Measurements from ENCODE around the gene GFY.

Gene GFY

DNA sequence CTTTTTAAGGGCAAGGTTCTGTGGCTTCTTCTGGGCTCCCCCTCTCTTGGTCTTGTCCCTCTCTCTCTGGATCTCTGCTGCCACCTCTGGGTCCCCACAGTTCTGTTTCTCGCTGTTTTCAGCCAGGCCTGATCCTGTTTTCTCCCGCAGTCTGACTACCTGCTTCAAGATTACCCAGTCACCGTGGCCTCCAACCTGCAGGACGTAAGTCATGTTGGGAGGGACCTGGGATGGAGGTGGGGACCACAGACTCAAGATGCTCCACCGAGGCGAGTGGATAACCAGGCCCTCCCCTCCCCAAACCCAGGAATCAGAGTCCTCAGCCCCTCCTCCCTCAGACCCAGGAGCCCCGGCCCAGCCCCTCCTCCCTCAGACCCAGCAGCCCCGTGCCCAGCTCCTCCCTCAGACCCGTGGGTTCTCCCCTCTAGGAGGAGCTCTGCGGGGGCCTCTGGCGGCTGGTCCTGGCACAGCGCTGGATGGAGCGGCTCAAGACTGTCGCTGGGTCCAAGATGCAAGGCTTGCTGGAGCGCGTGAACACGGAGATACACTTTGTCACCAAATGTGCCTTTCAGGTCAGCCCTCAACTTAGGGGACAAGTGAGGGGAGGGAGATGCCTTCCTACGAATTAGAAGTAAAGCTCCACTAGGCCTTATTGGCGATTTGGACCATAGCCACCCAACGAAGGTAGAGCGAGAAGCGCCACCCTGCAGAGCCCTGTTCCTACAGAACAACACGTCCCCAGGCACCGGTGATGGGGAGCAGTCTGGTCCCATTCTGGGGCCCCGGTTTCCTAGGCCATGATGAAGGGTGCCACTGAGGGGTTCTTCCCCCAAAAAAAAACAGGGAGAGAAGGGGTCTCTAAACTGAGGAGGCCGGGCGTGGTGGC, 51.0 kb downstream of the GFY start:
- in situ Hi-C loops (cut with HindIII; ENCODE audit: low pct_ligation_motif_present, low pct_unique_long_range_greater_than_20kb, low sequenced_read_pairs): no loop called here
- no peak for DNase-seq
